ENCODE measurements around the gene C11orf98. TPM values are rescaled to one million over a fixed set of nuclear protein-coding genes. Genes with fewer than 3 reads are reported as not detected.
"Not testable (repeated sequence)": the region's sequence is repeated elsewhere in the genome, so short reads cannot be mapped to it uniquely, and the experiment has no call there.

C11orf98 gene
- total RNA-seq, 4 donors from 2014 or later: 32.7 to 48.0 (median 40.8) TPM

- WGBS, 2 donors: 37 to 39% methylated on average over 16 of the region's 16 CpGs
- TF ChIP-seq POLR2A (IDR thresholded peaks at IDR 0.05): no peak
- TF ChIP-seq CTCF (IDR thresholded peaks at IDR 0.05): no peak
- TF ChIP-seq EP300 (IDR thresholded peaks at IDR 0.05): no peak
Observed at GRCh38 chr11:62652161-62653006, 12.6 kb downstream of the C11orf98 start.

GRCh38 chr11:62650283-62650682 lies 14.7 kb downstream of the C11orf98 start:
- not testable (repeated sequence) for H3K27ac ChIP-seq; H3K9me3 ChIP-seq; H3K27me3 ChIP-seq; DNase-seq (ENCODE audit: low spot score in 2 of 2); H3K4me3 ChIP-seq
- 94 to 95% methylated on average over 12 of the region's 12 CpGs for WGBS, 2 donors
- H3K4me1 ChIP-seq: peaks cover 0 to 36% (median 22%) of the 10 kb centered on the region in 4 donors
- peaks cover 0 to 32% (median 4%) of the 10 kb centered on the region in 3 donors for H3K36me3 ChIP-seq

More at GRCh38 chr11:62652161-62653006, 12.6 kb downstream of the C11orf98 start:
- no peak for DNase-seq (ENCODE audit: low spot score in 2 of 2)
- peaks cover 0 to 31% (median 4%) of the 10 kb centered on the region in 3 donors for H3K36me3 ChIP-seq
- peaks cover 0 to 23% (median 13%) of the 10 kb centered on the region in 4 donors for H3K4me1 ChIP-seq
- no peaks in the 10 kb centered on the region for H3K9me3 ChIP-seq
- H3K27ac ChIP-seq: peak overlapping the region; percentile 68 to 97 (median 94)
- no peaks in the 10 kb centered on the region for H3K27me3 ChIP-seq
- H3K4me3 ChIP-seq: peak overlapping the region; percentile 80 to 91 (median 88)

- WGBS, 2 donors: 91 to 92% methylated on average over 9 to 11 of the region's 11 CpGs
- Histone ChIP-seq H3K9me3 (no peaks in the 10 kb centered on the region), H3K27ac (no peak overlapping the region), H3K36me3 (peaks cover 0 to 34% (median 4%) of the 10 kb centered on the region in 3 donors), H3K4me3 (no peak overlapping the region), H3K27me3 (no peaks in the 10 kb centered on the region), H3K4me1 (peaks cover 0 to 44% (median 28%) of the 10 kb centered on the region in 4 donors)
- DNase-seq (ENCODE audit: low spot score in 2 of 2): no peak
- TF ChIP-seq CTCF (IDR thresholded peaks at IDR 0.05) (no peak), EP300 (IDR thresholded peaks at IDR 0.05) (no peak), POLR2A (IDR thresholded peaks at IDR 0.05) (no peak)
Observed at GRCh38 chr11:62649486-62649885, 15.5 kb downstream of the C11orf98 start.

GRCh38 chr11:62648967-62649364 lies 16.0 kb downstream of the C11orf98 start:
- H3K4me1 ChIP-seq: peaks cover 0 to 50% (median 28%) of the 10 kb centered on the region in 4 donors
- H3K27me3 ChIP-seq: no peaks in the 10 kb centered on the region
- peaks cover 0 to 39% (median 4%) of the 10 kb centered on the region in 3 donors for H3K36me3 ChIP-seq
- DNase-seq (ENCODE audit: low spot score in 2 of 2): no peak
- no peak for TF ChIP-seq CTCF (IDR thresholded peaks at IDR 0.05)
- TF ChIP-seq POLR2A (IDR thresholded peaks at IDR 0.05): no peak
- TF ChIP-seq EP300 (IDR thresholded peaks at IDR 0.05): no peak
- H3K4me3 ChIP-seq: no peak overlapping the region
- H3K9me3 ChIP-seq: no peaks in the 10 kb centered on the region
- 90 to 92% methylated on average over 11 of the region's 11 CpGs for whole genome bisulfite sequencing, 2 donors
- H3K27ac ChIP-seq: no peak overlapping the region

GRCh38 chr11:62648185-62648966 lies 16.6 kb downstream of the C11orf98 start:
- Histone ChIP-seq H3K27me3 (no peaks in the 10 kb centered on the region), H3K36me3 (peaks cover 0 to 45% (median 4%) of the 10 kb centered on the region in 3 donors), H3K4me1 (peaks cover 0 to 53% (median 28%) of the 10 kb centered on the region in 4 donors), H3K27ac (no peak overlapping the region), H3K9me3 (no peaks in the 10 kb centered on the region), H3K4me3 (no peak overlapping the region)
- no peak for TF ChIP-seq EP300 (IDR thresholded peaks at IDR 0.05)
- WGBS, 2 donors: 89 to 92% methylated on average over 21 to 24 of the region's 24 CpGs
- no peak for DNase-seq (ENCODE audit: low spot score in 2 of 2)
